AG04450 (cell line): ENCODE results near the gene CPSF6. TPM values are rescaled to one million over a fixed set of nuclear protein-coding genes. Genes with fewer than 3 reads are reported as not detected.

Experiments
- CTCF ChIA-PET: fragments of 300-600, 350-600 bp; formaldehyde crosslinking; extraction: SDS; loops from one replicate; lab custom pipeline; 2022; ENCODE audit warnings: antibody characterized with exemption, inconsistent platforms; lab: Charles Lee
- POLR2A ChIA-PET: fragments of 350-600 bp; formaldehyde crosslinking; extraction: SDS; loops from one replicate; lab custom pipeline; 2021; ENCODE audit warnings: antibody characterized with exemption, inconsistent platforms; lab: Yijun Ruan, JAX
- DNase-seq: peaks from one replicate; pipeline ENCODE4 v3.0.0-alpha.2; 2011; ENCODE audit warnings: low read depth, low spot score
- H3K27ac ChIP-seq: one replicate; pipeline ENCODE4 v1.5.1; 2012; ENCODE audit warnings: low read depth, low read length, control low read depth
- H3K27me3 ChIP-seq: one replicate; pipeline ENCODE4 v1.6.0; 2012; ENCODE audit warnings: low read length; ENCODE audit not compliant: control insufficient read depth, insufficient read depth
- H3K4me3 ChIP-seq: 2 replicates; pipeline ENCODE4 v1.5.1; 2011; ENCODE audit warnings: mild to moderate bottlenecking, low read depth, low read length, control low read depth
- H3K9me3 ChIP-seq: 2 replicates; pipeline ENCODE4 v1.5.1; 2012; ENCODE audit warnings: low read length; ENCODE audit not compliant: control insufficient read depth, insufficient read depth
- CTCF ChIP-seq: IDR thresholded peaks from 2 replicates; pipeline ENCODE4 v1.5.1; 2011; ENCODE audit warnings: low read depth, low read length, control low read depth, inconsistent platforms
- polyA plus RNA-seq: library from polyadenylated mRNA; depleted of rRNA; stranded (reverse); fragments of >200 nt; gene quantifications from 2 replicates; pipeline ENCODE4 v1.2.3, GENCODE V29; 2011

CPSF6 gene
- polyA plus RNA-seq, 1 experiment = 49.5 TPM

- peak; percentile 34 for DNase-seq
- no peaks in the 10 kb centered on the region for H3K9me3 ChIP-seq
- H3K27me3 ChIP-seq = no peaks in the 10 kb centered on the region
- ChIA-PET POLR2A (interaction anchor here (0.6 kb wide), 2 partner anchors 309 to 558 kb away, joined by 3 read pairs; no protein-coding TSS in a partner anchor), CTCF (interaction anchor here (0.6 to 2.9 kb wide), 7 partner anchors 9 to 1043 kb away, joined by 3 to 34 read pairs (median 3); no protein-coding TSS in a partner anchor)
- no peak overlapping the region for H3K27ac ChIP-seq
- TF ChIP-seq CTCF = no peak
- H3K4me3 ChIP-seq = no peak overlapping the region
Observed at GRCh38 chr12:69266036-69266635, 26.8 kb downstream of the CPSF6 start.

DNA sequence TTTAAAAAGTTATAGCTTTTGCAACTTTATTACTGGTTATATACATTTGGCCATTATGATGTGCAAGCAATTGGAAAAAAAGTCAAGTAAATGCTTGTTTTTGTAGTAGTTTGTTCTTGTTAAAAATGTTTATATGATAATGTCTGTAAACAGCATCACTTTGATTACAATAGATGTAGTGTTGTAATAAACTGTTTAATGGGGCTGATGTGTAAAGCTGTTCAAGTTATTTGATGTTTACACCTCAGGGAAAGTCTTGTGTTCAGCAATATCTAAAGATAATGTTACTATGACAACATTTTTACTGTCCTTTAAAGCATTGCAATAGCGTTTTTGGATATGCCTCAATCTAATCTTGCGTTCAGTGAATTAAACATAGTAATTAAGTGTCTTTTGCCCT, 30.4 kb downstream of the CPSF6 start:
- no peaks in the 10 kb centered on the region for H3K27me3 ChIP-seq
- ChIA-PET POLR2A (no interaction called here), CTCF (interaction anchor here (0.8 to 1.5 kb wide), 4 partner anchors 15 to 88 kb away, joined by 3 to 4 read pairs (median 3); no protein-coding TSS in a partner anchor)

GRCh38 chr12:69272511-69272910, 33.1 kb downstream of the CPSF6 start:
- H3K27ac ChIP-seq = no peak overlapping the region
- TF ChIP-seq CTCF = no peak
- no peak overlapping the region for H3K4me3 ChIP-seq
- H3K9me3 ChIP-seq = no peaks in the 10 kb centered on the region
- POLR2A ChIA-PET = no interaction called here
- CTCF ChIA-PET = interaction anchor here (0.5 kb wide), 2 partner anchors 19 to 191 kb away, joined by 3 read pairs; no protein-coding TSS in a partner anchor
- H3K27me3 ChIP-seq = no peaks in the 10 kb centered on the region
- no peak for DNase-seq

More for the DNA sequence above, 30.4 kb downstream of the CPSF6 start:
- Histone ChIP-seq H3K9me3 (no peaks in the 10 kb centered on the region), H3K27ac (no peak overlapping the region), H3K4me3 (no peak overlapping the region)
- no peak for DNase-seq
- no peak for TF ChIP-seq CTCF

GRCh38 chr12:69274861-69275260, 35.5 kb downstream of the CPSF6 start:
- Histone ChIP-seq H3K27ac (no peak overlapping the region), H3K4me3 (no peak overlapping the region), H3K27me3 (no peaks in the 10 kb centered on the region), H3K9me3 (no peaks in the 10 kb centered on the region)
- no peak for DNase-seq
- ChIA-PET POLR2A (no interaction called here), CTCF (interaction anchor here (1.1 to 1.8 kb wide), 3 partner anchors 9 to 120 kb away, joined by 4 read pairs; no protein-coding TSS in a partner anchor)
- no peak for TF ChIP-seq CTCF

DNA sequence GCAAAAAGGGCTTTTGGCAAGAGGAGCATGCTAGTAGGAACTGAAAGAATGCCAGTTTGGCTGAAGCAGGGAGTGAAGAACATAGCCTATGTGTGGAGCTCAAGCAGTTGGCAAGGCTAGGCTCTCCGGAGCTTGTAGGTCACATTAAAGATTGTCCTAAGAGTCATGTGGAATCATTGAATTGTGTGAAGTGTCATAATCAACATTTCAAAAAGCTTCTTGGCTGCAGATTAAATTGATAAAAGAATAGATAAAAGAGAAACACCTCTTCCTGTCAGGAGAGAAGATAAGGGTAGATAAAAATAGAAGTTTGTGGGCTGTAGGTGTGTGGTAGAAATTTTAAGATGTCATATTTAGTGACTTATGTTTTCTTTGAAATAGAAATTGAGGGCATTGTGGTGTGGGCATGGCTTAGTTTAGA, 36.1 kb downstream of the CPSF6 start:
- no peaks in the 10 kb centered on the region for H3K27me3 ChIP-seq
- DNase-seq = no peak
- no peaks in the 10 kb centered on the region for H3K9me3 ChIP-seq
- ChIA-PET CTCF (interaction anchor here (1.1 to 1.8 kb wide), 3 partner anchors 9 to 120 kb away, joined by 4 read pairs; no protein-coding TSS in a partner anchor), POLR2A (no interaction called here)
- TF ChIP-seq CTCF = no peak
- H3K4me3 ChIP-seq = no peak overlapping the region
- H3K27ac ChIP-seq = no peak overlapping the region
